GM20000 (cell line): ENCODE results near the gene POLR1A.

Experiments used
- DNase-seq: peaks from one replicate; pipeline ENCODE4 v3.0.0; 2012; ENCODE audit warnings: low spot score
- CTCF ChIP-seq: IDR thresholded peaks from 2 replicates; pipeline ENCODE4 v1.5.1; 2012; ENCODE audit warnings: mild to moderate bottlenecking, control low read depth; ENCODE audit errors: extremely low read depth, missing control alignments

Gene POLR1A

GRCh38 chr2:86026744-86027065 lies 79.0 kb downstream of the POLR1A start:
- TF ChIP-seq CTCF, result no peak
- DNase-seq, result no peak

- DNase-seq, result no peak
- TF ChIP-seq CTCF, result no peak
These were observed 79.5 kb downstream of the POLR1A start for GRCh38 chr2:86025976-86026743.

- no peak for TF ChIP-seq CTCF
- no peak for DNase-seq
These were observed 80.4 kb downstream of the POLR1A start for GRCh38 chr2:86025229-86025820.

DNA sequence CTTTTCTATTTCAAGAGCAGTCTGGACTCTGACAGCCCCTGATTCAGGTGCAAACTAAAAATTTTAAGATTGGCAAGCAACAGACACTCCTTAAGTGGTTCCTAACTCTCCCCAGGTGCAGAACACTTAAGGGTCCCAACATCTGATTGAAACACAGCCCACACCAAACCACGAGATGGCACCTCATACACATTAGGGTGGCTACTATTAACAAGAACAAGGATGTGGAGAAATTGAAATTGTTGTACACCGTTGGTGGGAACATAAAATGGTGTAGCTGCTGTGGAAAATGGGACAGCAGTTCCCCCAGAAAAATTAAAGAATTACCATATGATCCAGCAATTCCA lies 82.3 kb downstream of the POLR1A start:
- DNase-seq, result no peak
- TF ChIP-seq CTCF, result no peak

- TF ChIP-seq CTCF, result no peak
- DNase-seq, result no peak
These were observed 82.9 kb downstream of the POLR1A start for GRCh38 chr2:86022661-86023365.

DNA sequence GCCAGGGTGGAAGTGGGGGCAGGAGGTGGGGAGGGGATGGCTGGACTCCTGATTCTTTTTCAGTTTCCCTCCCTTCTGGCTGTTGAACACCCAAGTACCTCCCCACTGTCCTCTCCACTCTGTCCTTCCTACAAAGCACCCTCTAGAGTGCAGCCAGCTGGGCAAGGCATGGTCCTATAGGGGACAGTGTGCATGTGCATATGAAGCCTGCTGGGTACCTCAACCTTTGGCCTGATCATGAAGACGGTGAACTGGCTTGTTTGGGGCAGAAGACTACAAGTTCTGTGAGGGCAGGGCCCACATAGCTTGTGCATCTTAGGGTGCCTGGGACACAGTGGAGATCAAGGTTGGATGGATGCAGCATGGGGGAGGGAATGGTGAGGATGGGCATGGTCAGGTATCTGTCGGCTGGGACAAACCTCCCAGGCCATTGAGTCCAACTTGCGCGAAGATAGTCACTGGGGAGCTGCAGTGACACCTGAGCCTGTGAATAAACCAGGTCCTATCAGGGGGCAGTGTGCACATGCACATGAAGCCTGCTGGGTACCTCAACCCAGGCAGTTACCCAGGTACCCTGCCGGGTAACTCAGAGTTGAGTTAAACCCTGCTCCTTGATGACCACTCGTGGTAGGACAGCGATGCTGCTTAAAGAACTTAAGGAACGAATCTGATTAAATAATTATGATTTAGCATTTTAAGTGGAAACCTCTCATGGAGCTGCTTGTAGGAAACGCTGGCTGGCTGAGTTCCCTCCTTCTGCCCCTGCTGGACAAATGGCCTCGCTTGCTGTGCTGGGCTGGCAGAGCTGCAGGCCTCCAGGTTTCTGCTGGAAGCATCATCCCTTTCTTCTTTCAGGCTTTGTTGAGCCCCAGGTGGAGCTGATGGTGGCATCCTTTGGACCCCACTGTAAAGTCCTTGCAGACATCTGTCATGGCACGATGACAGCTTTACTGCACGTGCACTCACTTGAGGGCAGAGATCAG lies 84.0 kb downstream of the POLR1A start:
- DNase-seq, result no peak
- no peak for TF ChIP-seq CTCF
